OCI-LY3 (cell line): ENCODE data around the gene MCC.

Experiments
- EZH2phosphoT487 ChIP-seq: fragments of 200-600 bp; shearing (Covaris generic); IDR thresholded peaks from 2 replicates; pipeline ENCODE4 v1.6.1; 2018; ENCODE audit warnings: antibody characterized with exemption, mixed run types, low read depth
- TF ChIP-seq, protein P1 (sequence below): fragments of 200-600, 300-600 bp; sonication (generic); IDR thresholded peaks from 2 replicates; pipeline ENCODE4 v1.5.1; 2014; ENCODE audit warnings: antibody characterized with exemption, low read length, low read depth

DNA sequence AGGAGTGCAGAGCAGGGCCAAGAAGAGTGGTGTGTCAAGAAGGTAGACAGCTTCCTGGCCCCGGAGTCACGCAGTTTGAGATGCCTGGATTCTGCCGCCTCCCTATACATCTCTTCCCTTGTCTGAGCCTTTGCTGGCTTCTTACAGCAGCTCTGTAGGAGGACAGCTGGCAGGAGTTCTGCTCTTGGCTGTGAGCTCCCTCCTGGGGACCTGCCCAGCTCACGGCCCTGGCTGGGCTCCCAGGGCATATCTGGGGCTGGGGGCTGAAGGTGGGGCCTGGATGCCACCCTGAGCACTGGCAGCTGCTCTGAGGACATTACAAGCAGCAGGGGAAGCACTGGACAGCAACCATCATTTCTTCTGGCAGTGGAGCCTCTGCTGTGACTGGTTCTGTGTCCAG, 52.7 kb downstream of the MCC start:
- TF ChIP-seq, protein P1, sequence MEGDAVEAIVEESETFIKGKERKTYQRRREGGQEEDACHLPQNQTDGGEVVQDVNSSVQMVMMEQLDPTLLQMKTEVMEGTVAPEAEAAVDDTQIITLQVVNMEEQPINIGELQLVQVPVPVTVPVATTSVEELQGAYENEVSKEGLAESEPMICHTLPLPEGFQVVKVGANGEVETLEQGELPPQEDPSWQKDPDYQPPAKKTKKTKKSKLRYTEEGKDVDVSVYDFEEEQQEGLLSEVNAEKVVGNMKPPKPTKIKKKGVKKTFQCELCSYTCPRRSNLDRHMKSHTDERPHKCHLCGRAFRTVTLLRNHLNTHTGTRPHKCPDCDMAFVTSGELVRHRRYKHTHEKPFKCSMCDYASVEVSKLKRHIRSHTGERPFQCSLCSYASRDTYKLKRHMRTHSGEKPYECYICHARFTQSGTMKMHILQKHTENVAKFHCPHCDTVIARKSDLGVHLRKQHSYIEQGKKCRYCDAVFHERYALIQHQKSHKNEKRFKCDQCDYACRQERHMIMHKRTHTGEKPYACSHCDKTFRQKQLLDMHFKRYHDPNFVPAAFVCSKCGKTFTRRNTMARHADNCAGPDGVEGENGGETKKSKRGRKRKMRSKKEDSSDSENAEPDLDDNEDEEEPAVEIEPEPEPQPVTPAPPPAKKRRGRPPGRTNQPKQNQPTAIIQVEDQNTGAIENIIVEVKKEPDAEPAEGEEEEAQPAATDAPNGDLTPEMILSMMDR, result no peak
- no peak for TF ChIP-seq EZH2phosphoT487
